ENCODE data around the gene TSGA10IP.

TSGA10IP gene

DNA sequence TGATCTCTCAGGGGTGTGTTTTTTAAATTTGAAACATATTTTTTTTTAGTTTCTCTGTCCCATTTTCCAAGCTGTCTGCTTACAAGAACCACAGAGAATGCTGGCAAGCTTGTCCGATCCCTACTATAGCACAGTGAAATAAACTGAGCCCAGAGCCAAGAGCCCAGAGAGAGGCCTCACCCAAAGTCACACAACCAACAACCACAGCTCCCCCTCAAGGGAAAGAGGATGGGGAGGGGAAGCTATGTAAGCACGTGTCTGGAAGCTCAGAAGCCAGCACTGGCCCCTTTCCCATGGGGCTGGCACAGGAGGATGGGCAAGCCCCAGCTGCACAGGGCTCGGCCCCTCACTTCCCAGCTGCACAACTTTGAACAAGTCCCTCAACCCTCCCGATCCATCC lies 13.0 kb downstream of the TSGA10IP start:
- no peak for TF ChIP-seq EZH2phosphoT487 (IDR thresholded peaks at IDR 0.05; ENCODE audit: borderline replicate concordance)
- TF ChIP-seq, protein P1, sequence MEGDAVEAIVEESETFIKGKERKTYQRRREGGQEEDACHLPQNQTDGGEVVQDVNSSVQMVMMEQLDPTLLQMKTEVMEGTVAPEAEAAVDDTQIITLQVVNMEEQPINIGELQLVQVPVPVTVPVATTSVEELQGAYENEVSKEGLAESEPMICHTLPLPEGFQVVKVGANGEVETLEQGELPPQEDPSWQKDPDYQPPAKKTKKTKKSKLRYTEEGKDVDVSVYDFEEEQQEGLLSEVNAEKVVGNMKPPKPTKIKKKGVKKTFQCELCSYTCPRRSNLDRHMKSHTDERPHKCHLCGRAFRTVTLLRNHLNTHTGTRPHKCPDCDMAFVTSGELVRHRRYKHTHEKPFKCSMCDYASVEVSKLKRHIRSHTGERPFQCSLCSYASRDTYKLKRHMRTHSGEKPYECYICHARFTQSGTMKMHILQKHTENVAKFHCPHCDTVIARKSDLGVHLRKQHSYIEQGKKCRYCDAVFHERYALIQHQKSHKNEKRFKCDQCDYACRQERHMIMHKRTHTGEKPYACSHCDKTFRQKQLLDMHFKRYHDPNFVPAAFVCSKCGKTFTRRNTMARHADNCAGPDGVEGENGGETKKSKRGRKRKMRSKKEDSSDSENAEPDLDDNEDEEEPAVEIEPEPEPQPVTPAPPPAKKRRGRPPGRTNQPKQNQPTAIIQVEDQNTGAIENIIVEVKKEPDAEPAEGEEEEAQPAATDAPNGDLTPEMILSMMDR (conservative IDR thresholded peaks at IDR 0.05; ENCODE audit: low read length) = no peak
- H3K4me3 ChIP-seq (ENCODE audit: low read length, poor library complexity, severe bottlenecking) = no peak overlapping the region
- no peaks in the 10 kb centered on the region for H3K36me3 ChIP-seq (ENCODE audit: insufficient read depth, low read length)
- no peaks in the 10 kb centered on the region for H3K9me3 ChIP-seq (ENCODE audit: insufficient read depth, low read depth, low read length)
- H3K27me3 ChIP-seq (ENCODE audit: insufficient read depth, low read length, poor library complexity, severe bottlenecking) = no peaks in the 10 kb centered on the region
- H3F3A ChIP-seq (ENCODE audit: low read depth) = no peaks in the 10 kb centered on the region
- peaks cover 13% of the 10 kb centered on the region for H4K20me1 ChIP-seq (ENCODE audit: insufficient read depth, low read length, poor library complexity, severe bottlenecking)
- no peak overlapping the region for H3K4me2 ChIP-seq (ENCODE audit: low read depth, low read length, poor library complexity, severe bottlenecking)
- peaks cover 18% of the 10 kb centered on the region for H3K79me2 ChIP-seq (ENCODE audit: insufficient read depth, low read length)
- peaks cover 11% of the 10 kb centered on the region for H3K4me1 ChIP-seq (ENCODE audit: insufficient read depth, low read length, poor library complexity, severe bottlenecking)
- H3K9ac ChIP-seq (ENCODE audit: low read depth, low read length, poor library complexity, severe bottlenecking) = no peak overlapping the region
- no peaks in the 10 kb centered on the region for H3K9me2 ChIP-seq (replicated peaks; ENCODE audit: low read depth, low read length)
- H2AFZ ChIP-seq (ENCODE audit: low read length) = no peak overlapping the region

DNA sequence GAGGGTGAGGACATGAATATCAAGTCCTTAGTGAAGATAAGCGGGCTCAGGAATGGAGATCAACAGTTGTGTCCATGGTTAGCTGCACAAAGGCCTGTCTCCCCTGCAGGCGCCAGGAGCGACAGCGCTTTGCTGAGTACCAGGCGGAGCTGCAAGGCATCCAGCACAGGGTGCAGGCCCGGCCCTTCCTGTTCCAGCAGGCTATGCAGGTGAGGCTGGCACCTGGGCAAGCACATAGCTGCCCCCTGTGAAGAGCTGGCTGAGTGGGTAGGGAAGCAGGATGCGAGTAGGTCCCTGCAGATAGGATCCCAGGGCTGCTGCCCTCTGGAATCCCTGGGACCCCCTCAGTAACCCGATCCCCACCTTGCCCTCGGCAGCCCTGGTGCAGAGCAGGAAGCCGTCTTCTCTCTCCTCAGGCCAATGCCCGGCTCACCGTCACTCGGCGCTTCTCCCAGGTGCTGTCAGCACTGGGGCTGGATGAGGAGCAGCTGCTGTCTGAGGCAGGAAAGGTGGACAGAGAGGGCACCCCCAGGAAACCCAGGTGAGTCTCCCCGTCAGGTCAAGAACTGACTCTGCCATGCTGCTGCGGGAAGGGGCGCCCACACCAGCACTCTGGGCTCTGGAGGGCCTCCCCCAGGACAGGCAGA lies 13.6 kb downstream of the TSGA10IP start:
- no peak overlapping the region for H3K4me2 ChIP-seq (ENCODE audit: low read depth, low read length, poor library complexity, severe bottlenecking)
- peaks cover 17% of the 10 kb centered on the region for H4K20me1 ChIP-seq (ENCODE audit: insufficient read depth, low read length, poor library complexity, severe bottlenecking)
- no peak overlapping the region for H3K9ac ChIP-seq (ENCODE audit: low read depth, low read length, poor library complexity, severe bottlenecking)
- H3K4me1 ChIP-seq (ENCODE audit: insufficient read depth, low read length, poor library complexity, severe bottlenecking) = peaks cover 15% of the 10 kb centered on the region
- no peaks in the 10 kb centered on the region for H3F3A ChIP-seq (ENCODE audit: low read depth)
- H3K27me3 ChIP-seq (ENCODE audit: insufficient read depth, low read length, poor library complexity, severe bottlenecking) = no peaks in the 10 kb centered on the region
- H3K9me3 ChIP-seq (ENCODE audit: insufficient read depth, low read depth, low read length) = no peaks in the 10 kb centered on the region
- no peak overlapping the region for H2AFZ ChIP-seq (ENCODE audit: low read length)
- peaks cover 24% of the 10 kb centered on the region for H3K79me2 ChIP-seq (ENCODE audit: insufficient read depth, low read length)
- H3K4me3 ChIP-seq (ENCODE audit: low read length, poor library complexity, severe bottlenecking) = no peak overlapping the region
- H3K9me2 ChIP-seq (replicated peaks; ENCODE audit: low read depth, low read length) = no peaks in the 10 kb centered on the region
- H3K36me3 ChIP-seq (ENCODE audit: insufficient read depth, low read length) = peaks cover 3% of the 10 kb centered on the region; the same call in 1 of the 2 replicates
- TF ChIP-seq EZH2phosphoT487 (IDR thresholded peaks at IDR 0.05; ENCODE audit: borderline replicate concordance) = no peak
- TF ChIP-seq, protein P1 (conservative IDR thresholded peaks at IDR 0.05; ENCODE audit: low read length) = no peak

DNA sequence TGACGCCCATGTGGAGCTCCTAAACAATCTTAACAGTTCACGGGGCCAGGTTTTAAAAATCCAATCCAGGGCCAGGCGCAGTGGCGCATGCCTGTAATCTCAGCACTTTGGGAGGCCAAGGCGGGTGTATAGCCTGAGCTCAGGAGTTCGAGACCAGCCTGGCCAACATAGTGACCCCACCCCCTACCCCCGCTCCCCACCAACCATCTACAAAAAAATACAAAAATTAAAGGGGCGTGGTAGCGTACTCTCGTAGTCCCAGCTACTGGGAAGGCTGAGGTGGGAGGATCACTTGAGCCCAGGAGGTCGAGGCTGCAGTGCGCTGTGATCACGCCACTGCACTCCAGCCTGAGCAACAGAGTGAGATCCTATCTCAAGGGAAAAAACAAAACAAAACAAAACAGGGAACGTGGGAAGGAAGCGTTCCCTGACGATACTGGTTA lies 15.6 kb downstream of the TSGA10IP start:
- no peaks in the 10 kb centered on the region for H3K9me3 ChIP-seq (ENCODE audit: insufficient read depth, low read depth, low read length)
- H3F3A ChIP-seq (ENCODE audit: low read depth) = no peaks in the 10 kb centered on the region
- peaks cover 23% of the 10 kb centered on the region for H3K4me1 ChIP-seq (ENCODE audit: insufficient read depth, low read length, poor library complexity, severe bottlenecking)
- H4K20me1 ChIP-seq (ENCODE audit: insufficient read depth, low read length, poor library complexity, severe bottlenecking) = peaks cover 26% of the 10 kb centered on the region
- H2AFZ ChIP-seq (ENCODE audit: low read length) = peak overlapping the region; percentile 56; the same call in 1 of the 2 replicates
- peak overlapping the region; percentile 90 for H3K9ac ChIP-seq (ENCODE audit: low read depth, low read length, poor library complexity, severe bottlenecking)
- H3K27me3 ChIP-seq (ENCODE audit: insufficient read depth, low read length, poor library complexity, severe bottlenecking) = no peaks in the 10 kb centered on the region
- H3K4me3 ChIP-seq (ENCODE audit: low read length, poor library complexity, severe bottlenecking) = peak overlapping the region; percentile 82
- peak overlapping the region; percentile 69 for H3K4me2 ChIP-seq (ENCODE audit: low read depth, low read length, poor library complexity, severe bottlenecking)
- peaks cover 19% of the 10 kb centered on the region; the same call in 1 of the 2 replicates for H3K36me3 ChIP-seq (ENCODE audit: insufficient read depth, low read length)
- H3K79me2 ChIP-seq (ENCODE audit: insufficient read depth, low read length) = peaks cover 41% of the 10 kb centered on the region
- H3K9me2 ChIP-seq (replicated peaks; ENCODE audit: low read depth, low read length) = no peaks in the 10 kb centered on the region
- TF ChIP-seq, protein P1 (conservative IDR thresholded peaks at IDR 0.05; ENCODE audit: low read length) = no peak
- no peak for TF ChIP-seq EZH2phosphoT487 (IDR thresholded peaks at IDR 0.05; ENCODE audit: borderline replicate concordance)
